Activated effector memory CD4-positive, alpha-beta T cell treated with anti-CD3 and anti-CD28 coated beads, Interleukin-2, amount 50 U/mL, for 16 hours (primary cell): ENCODE measurements around the gene CLMP.

Experiments used
- DNase-seq: peaks from one replicate; pipeline ENCODE4 v3.0.0-alpha.2; 2020

Gene CLMP

DNA sequence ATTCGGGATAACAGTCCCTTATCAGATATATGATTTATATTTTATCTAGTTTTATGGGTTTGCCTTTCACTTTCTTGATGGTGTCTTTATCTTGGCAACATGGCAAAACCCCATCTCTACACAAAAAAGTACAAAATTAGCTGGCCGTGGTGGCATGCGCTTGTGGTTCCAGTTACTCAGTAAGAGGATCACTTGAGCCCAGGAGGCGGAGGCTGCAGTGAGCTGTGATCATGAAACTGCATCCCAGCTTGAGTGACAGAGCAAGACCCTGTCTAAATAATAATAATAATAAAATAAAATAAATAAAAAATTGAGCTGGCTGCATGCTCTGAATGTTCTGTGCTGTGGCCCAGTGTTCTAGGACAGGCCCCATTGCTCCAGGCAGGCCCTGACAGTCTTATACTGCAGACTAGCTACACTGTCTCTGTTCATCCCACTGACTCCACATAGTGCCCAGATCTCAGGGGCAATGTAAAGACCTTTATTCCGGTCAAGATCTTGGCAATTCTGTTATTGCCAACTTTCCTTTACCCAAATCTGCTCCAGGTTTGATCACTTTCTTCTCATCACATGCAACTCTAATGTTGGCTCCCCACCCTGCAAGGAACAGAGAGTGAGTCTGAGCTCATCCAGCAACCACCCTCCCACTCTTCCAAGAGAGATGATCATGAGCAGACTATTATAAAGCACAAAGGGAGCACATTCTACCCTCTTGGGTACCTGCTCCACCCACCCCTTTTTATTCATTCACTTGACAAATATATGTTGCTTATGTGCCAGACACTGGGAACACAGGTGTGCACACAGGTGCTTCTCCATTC, 141.9 kb downstream of the CLMP start:
- DNase-seq: no peak

GRCh38 chr11:123051634-123052033, 143.4 kb downstream of the CLMP start:
- no peak for DNase-seq

DNA sequence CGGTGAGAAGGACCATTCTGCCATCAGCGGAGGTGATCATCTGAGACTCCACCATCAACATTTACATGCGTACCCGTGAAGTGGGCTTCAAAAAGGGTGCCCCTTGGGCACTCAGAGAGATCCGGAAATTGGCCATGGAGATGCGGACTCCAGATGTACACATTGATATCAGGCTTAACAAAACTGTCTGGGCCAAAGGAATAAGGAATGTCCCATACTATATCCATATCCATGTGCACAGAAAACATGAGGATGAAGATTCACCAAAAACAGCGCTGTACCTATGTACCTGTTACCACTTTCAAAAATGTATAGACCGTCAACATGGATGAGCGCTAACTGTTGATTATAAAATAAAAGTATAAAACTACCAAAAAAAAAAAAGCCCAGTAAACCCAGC, 143.9 kb downstream of the CLMP start:
- no peak for DNase-seq

DNA sequence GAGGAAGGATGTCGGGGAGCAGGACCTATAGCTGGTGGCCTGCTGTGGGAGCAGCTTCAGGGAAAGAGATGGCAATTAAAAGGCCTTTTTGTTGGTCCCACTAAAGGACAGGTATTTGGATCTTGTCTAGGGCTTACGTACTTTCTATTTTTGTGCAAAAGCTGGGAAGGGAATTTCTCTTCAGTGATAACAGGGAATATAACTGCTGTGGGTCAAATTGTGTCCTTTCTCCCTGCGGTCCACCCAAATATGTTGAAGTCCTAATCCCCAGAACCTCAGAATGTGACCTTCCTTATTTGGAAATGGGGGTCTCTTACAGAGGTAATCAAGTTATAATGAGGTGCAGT, 147.1 kb downstream of the CLMP start:
- no peak for DNase-seq

DNA sequence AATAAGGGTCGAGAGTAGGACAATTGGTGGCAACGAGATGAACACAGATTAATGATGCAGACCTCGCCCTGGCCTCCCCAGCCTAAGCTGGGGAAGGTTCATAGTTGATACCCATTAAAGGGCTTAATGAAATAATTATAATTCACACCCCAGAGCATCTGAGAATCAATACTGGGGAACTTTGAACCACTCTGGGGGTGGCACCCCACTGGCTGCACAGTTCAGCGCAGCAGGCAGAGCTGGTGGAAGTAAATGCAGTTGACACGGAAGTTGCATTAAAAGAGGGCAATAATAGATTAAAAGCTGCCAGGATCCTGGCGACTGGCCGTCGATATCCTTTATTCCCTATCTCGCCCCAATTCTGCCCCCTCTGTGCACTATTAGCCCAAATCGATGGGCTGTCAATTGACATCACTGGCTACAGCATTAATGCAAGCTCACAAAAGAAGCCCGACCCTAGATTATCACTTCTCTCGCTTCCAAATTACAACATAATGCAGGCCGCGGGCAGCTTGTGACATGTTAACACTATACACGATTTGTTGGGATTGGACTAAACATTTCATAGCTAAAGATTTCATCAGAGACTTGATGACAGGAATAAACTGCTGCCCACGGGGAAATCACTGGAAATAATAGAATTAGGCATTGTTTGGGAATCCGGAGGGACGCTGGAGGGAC, 147.6 kb downstream of the CLMP start:
- no peak for DNase-seq

- no peak for DNase-seq
These were observed 148.4 kb downstream of the CLMP start for GRCh38 chr11:123046473-123047259.

GRCh38 chr11:123045101-123045500, 149.9 kb downstream of the CLMP start:
- no peak for DNase-seq

GRCh38 chr11:123041185-123041584, 153.9 kb downstream of the CLMP start:
- no peak for DNase-seq

DNA sequence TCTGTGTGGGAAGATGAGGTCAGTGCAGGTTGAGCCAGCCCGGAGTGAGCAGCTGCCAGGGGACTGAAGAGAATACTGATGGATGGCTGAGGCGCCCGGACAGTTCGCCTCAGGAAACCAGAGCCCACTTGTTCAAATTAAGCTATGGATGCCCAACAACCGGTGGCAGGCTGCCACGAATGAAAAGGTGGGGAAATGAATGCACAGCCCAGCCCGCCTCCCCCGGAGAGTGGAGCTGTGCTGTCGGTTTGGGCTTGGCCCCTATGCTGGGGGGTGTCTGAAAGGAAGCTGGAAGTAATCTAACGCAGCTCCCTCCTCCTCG, 155.0 kb downstream of the CLMP start:
- DNase-seq: no peak

GRCh38 chr11:123035831-123036230, 159.2 kb downstream of the CLMP start:
- no peak for DNase-seq

DNA sequence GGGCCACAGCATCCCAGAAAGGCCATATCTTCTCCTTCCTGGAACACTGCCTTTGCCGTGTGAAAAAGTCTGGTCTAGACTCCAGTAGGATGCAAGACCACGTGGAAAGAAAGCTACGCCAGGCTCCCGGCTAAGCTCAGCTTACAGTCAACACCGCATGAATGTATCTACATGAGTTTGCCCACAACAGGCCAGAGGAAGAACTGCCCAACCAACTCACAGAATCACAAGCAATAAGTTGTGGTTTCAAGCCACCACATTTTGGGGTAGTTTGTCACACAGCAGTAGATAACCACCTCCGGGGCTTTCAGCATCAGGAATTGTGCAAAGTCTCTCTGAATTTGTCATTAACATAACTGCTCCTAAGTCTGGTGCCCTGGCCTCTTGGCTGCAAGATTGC, 160.5 kb downstream of the CLMP start:
- no peak for DNase-seq

GRCh38 chr11:123033895-123034294, 161.2 kb downstream of the CLMP start:
- DNase-seq: no peak

DNA sequence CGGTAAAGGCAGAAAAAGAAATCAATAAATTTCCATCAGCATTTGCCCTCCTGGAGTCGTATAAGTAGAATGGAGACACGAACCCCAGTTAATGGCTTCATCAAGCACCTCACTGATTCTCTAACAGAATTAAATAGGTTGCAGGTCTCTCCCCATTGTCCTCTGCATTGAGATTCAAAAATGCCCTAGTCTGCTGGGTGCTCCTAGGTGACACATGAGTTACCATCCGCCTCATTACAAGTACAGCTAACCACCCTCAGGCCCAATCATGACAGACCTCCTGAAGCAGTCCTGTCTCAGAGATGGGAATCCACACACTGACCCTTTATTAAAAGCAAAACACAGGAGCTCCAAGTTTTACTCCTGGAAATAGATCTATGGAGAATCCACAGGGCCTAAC, 164.5 kb downstream of the CLMP start:
- DNase-seq: no peak

DNA sequence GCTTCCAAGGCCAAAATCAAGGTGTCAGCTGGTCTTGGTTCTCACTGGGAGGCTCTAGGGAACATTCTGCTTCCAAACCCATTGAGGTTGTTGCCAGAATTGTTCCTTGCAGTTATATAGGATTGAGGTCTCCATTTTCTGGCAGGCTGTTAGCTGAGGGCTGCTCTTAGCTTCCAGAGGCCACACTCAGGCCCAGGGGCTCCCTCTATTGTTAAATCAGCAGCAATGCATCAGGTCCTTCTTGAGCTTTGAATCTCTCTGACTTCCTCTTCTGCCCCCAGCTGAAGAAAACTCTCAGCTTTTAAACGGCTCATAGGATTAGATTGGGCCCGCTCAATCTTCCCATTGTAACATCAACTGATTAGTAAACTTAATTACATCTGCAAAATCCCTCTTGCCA, 174.1 kb downstream of the CLMP start:
- DNase-seq: no peak
